Urinary bladder (tissue), 4 donors: ENCODE data around the gene SP140L. TPM values are rescaled to one million over a fixed set of nuclear protein-coding genes. Genes with fewer than 3 reads are reported as not detected.
"Not testable (repeated sequence)": the region's sequence is repeated elsewhere in the genome, so short reads cannot be mapped to it uniquely, and the experiment has no call there.

Source experiments
- DNase-seq: peaks from one replicate; pipeline ENCODE4 v3.0.0-alpha.2; 2015; ENCODE audit errors: extremely low spot score
- H3K27ac ChIP-seq: one replicate; pipeline ENCODE4 v1.5.1; 2013; ENCODE audit warnings: low read depth, mild to moderate bottlenecking, moderate library complexity
- H3K36me3 ChIP-seq: one replicate; pipeline ENCODE4 v1.6.1; 2013; ENCODE audit warnings: mild to moderate bottlenecking, moderate library complexity; ENCODE audit not compliant: insufficient read depth
- H3K4me1 ChIP-seq: one replicate; pipeline ENCODE4 v1.6.1; 2013; ENCODE audit warnings: mild to moderate bottlenecking, moderate library complexity; ENCODE audit not compliant: insufficient read depth
- H3K4me3 ChIP-seq: one replicate; pipeline ENCODE4 v1.5.1; 2013; ENCODE audit warnings: low read depth, low read length
- WGBS: extraction: QIAGEN DNeasy Blood & Tissue Kit; methylation state at CpG from one replicate; pipeline ENCODE4 v1.1.7; 2013; 5-methylcytosine and 5-hydroxymethylcytosine counted together
- polyA plus RNA-seq: library from polyadenylated mRNA; stranded (reverse); fragments of 200-250 nt; gene quantifications from one replicate; pipeline ENCODE4 v1.2.3, GENCODE V29; 2013
- total RNA-seq: library from RNA; depleted of rRNA; stranded (reverse); fragments of >200 nt; gene quantifications from one replicate; pipeline ENCODE4 v1.2.3, GENCODE V29; 2014
- donor health status: healthy with polysubstance abuse.
- donor health status: healthy.

The SP140L gene
- total and polyA plus RNA-seq, 2 donors, result 10.4 to 16.8 TPM

DNA sequence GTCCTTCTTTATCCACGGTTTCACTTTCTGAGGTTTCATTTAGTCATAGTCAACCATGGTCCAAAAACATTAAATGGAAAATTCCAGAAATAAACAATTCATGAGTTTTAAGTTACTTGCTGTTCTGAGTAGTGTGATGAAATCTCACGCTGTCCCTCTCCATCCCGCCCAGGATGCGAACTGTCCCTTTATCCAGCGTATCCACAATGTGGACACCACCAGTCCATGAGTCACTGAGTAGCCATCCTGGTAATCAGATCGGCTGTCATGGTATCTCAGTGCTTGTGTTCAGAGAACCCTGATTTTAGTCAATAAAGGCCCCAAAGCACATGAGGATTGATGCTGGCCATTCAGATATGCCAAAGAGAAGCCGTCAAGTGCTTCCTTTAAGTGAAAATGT lies 3.7 kb downstream of the SP140L start:
- 86% methylated on average over 7 of the region's 7 CpGs for WGBS
- no peak for DNase-seq
- Histone ChIP-seq H3K4me3 (no peak overlapping the region), H3K36me3 (peaks cover 6% of the 10 kb centered on the region), H3K27ac (no peak overlapping the region), H3K4me1 (no peaks in the 10 kb centered on the region)

DNA sequence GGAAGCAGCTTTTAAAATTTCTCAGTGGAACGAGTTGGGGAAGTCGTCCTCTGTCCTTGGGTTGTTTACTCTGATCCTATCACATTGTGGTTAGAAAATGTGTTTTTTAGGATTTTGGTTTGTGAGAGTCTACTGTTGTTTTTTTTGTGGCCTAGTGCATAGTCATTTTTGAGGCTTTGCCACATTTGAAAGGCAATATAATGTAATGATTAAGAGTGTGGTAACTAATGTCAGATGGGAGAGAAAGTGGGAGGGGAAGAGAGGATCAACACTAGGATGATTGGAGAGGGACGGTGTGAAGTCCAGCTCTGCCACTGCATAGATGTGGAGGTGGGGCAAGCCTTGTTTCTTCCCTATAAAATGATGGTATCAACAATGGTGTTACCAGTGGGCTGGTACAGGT lies 8.5 kb downstream of the SP140L start:
- H3K4me1 ChIP-seq, result no peaks in the 10 kb centered on the region
- whole genome bisulfite sequencing, result 48% methylated on average over 3 of the region's 3 CpGs
- peak overlapping the region; percentile 32 for H3K27ac ChIP-seq
- H3K36me3 ChIP-seq, result peaks cover 11% of the 10 kb centered on the region
- no peak overlapping the region for H3K4me3 ChIP-seq
- no peak for DNase-seq

DNA sequence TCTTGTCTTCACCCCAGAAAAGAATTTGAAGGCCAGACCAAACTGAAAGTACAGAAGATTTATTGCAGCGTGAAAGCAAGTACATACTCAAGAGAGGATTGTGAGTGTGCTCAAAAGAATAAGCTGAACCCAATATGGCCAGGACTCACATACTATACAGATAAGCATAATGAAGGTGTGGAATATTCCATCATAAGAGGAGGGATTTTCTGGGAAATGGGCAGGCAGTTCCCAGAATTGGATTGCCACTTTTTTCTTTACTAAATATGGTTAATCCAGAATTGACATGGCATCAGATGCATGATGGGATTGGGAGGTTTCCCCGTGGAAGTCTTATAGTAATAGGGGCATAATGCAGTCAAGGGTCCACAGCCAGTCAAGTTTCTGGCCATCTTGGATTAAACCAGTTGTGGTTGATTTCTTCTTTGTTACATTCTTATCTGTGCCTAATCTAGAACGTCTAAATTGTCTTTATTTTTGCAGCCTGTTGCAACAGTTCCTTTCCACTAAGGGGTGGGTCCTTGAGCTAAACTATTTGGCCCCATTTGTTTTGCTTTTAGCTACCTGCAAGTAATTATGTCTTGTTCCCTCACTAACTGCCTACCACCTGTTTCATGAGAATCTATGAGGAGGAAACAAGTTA lies 9.0 kb downstream of the SP140L start:
- 80% methylated on average over 3 of the region's 3 CpGs for WGBS
- DNase-seq, result no peak
- Histone ChIP-seq H3K4me1 (no peaks in the 10 kb centered on the region), H3K36me3 (peaks cover 11% of the 10 kb centered on the region), H3K27ac (no peak overlapping the region), H3K4me3 (no peak overlapping the region)

DNA sequence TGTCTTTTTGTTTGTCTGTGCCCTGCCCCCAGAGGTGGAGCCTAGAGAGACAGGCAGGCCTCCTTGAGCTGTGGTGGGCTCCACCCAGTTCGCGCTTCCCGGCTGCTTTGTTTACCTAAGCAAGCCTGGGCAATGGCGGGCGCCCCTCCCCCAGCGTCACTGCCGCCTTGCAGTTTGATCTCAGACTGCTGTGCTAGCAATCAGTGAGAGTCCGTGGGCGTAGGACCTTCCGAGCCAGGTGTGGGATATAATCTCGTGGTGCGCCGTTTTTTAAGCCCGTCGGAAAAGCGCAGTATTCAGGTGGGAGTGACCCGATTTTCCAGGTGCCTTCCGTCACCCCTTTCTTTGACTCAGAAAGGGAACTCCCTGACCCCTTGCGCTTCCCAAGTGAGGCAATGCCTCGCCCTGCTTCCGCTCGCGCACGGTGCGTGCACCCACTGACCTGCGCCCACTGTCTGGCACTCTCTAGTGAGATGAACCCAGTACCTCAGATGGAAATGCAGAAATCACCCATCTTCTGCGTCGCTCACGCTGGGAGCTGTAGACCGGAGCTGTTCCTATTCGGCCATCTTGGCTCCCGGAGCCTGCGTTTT lies 15.0 kb downstream of the SP140L start:
- DNase-seq, H3K4me3 ChIP-seq, H3K36me3 ChIP-seq, H3K27ac ChIP-seq, H3K4me1 ChIP-seq: not testable (repeated sequence)
- WGBS, result 88% methylated on average over 33 of the region's 33 CpGs

DNA sequence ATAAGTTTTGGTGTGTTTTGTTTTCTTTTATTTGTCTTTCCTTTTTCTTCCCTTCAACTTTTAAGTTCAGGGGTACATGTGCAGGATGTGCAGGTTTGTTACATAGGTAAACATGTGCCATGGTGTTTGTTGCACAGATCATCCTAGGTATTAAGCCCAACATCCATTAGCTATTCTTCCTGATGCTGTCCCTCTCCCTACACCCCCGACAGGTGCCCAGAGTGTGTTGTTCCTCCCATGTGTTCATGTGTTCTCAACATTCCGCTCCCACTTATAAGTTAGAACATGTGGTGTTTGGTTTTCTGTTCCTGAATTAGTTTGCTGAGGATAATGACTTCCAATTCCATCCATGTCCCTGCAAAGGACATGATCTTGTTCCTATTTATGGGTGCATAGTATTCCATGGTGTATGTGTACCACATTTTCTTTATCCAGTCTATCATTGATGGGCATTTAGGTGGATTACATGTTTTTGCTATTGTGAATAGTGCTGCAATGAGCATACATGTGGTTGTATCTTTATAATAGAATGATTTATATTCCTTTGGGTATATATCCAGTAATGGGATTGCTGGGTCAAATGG lies 16.1 kb downstream of the SP140L start:
- 92% methylated on average over 2 of the region's 2 CpGs for WGBS
- H3K4me3 ChIP-seq, H3K4me1 ChIP-seq, H3K27ac ChIP-seq, H3K36me3 ChIP-seq, DNase-seq: not testable (repeated sequence)

DNA sequence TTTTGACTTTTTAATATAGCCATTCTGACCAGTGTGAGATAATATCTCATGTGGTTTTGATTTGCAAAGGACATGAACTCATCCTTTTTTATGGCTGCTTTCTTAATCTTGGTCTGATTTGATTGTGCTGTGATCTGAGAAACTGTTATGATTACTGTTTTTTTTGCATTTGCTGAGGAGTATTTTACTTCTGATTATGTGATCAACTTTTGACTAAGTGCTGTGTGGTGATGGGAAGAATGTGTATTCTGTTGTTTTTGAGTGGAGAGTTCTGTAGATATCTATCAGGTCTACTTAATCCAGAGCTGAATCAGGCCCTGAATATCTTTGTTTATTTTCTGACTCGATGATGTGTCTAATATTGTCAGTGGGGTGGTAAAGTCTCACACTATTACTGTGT lies 16.8 kb downstream of the SP140L start:
- no peak for DNase-seq
- no peak overlapping the region for H3K27ac ChIP-seq
- no peaks in the 10 kb centered on the region for H3K4me1 ChIP-seq
- H3K36me3 ChIP-seq, result peaks cover under 1% of the 10 kb centered on the region
- 69% methylated on average over 1 of the region's 1 CpG for WGBS
- no peak overlapping the region for H3K4me3 ChIP-seq

DNA sequence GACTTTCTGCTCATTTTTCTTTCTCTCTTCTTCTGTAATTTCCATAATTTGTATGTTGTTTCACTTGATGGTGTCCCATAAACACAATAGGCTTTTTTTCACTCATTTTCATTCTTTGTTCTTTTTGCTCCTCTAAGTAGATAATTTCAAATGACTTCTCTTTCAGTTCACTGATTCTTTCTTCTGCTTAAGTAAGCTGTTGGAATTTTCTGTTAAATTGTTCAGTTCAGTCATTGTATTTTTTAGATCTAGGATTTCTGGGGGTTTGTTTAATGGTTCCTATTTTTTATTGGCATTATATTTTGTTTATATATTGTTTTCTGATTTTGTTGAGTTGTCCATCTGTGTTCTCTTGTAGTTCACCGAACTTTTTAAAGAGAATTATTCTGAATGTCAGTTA lies 19.5 kb downstream of the SP140L start:
- Histone ChIP-seq H3K4me1 (no peaks in the 10 kb centered on the region), H3K27ac (no peak overlapping the region), H3K36me3 (peaks cover 2% of the 10 kb centered on the region), H3K4me3 (no peak overlapping the region)
- no peak for DNase-seq
- WGBS, result 95% methylated on average over 1 of the region's 1 CpG

DNA sequence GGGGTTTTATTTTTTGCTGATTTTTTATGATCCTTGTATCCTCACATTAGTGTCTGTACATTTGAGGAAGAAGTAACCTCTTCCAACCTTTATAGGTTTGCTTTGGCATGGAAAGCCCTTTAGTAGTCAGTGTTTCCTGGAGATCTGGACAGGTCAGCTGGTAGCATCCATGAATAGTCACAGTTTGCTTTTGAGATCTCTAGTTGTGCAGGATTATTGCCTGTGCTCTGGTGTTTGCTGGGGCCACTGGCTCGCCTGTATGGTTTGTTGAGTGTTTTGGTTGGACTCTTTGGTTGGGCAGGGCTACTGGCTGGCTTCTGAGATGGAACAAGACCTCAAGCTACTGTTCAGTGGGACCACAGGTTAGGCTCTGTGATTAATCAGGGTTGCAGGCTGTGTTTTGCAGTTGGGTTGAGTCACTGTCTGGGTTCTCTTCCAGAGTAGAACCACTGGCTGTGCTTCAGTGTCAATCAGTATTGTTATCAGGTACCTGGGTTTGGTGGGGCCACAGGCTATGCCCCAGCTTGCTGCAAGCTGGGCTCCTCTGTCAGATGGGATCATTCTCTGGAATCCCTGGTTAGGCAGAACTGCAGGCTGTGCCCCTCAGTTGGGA lies 20.0 kb downstream of the SP140L start:
- no peaks in the 10 kb centered on the region for H3K4me1 ChIP-seq
- H3K4me3 ChIP-seq, result no peak overlapping the region
- peaks cover 2% of the 10 kb centered on the region for H3K36me3 ChIP-seq
- no peak for DNase-seq
- WGBS, result 63% methylated on average over 1 of the region's 1 CpG
- no peak overlapping the region for H3K27ac ChIP-seq

DNA sequence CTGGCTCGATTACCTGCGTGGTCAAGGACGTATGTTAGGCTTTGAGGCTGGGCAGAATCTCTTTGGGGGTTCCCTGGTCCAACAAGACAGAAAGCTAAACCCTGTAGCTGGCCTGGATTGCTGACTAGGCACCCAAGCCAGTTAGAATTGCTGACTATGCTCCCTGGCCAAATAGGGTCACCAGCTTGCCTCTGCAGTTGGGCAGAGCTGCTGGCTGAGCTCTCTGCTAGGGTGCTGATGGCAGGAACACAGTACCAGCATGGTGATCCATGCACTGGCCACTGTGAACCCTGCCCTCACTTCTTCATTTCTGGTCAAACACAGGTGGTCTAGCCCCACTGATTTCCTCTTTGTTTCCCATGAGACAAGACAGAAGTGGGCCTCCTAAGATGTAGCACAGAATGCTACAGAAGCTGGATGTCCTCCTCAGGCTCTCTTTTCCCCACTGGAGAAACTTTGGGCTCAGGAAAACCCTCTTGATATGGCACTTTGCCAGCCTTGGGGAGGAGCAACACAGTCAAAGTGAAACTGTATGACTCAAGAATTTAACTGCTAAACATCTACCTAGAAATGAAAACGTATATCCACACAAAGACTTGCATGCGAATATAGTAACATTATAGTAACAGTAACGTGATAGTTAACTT lies 20.8 kb downstream of the SP140L start:
- Histone ChIP-seq H3K36me3 (peaks cover 2% of the 10 kb centered on the region), H3K4me1 (no peaks in the 10 kb centered on the region), H3K4me3 (no peak overlapping the region), H3K27ac (no peak overlapping the region)
- DNase-seq, result no peak
- 81% methylated on average over 6 of the region's 6 CpGs for WGBS

DNA sequence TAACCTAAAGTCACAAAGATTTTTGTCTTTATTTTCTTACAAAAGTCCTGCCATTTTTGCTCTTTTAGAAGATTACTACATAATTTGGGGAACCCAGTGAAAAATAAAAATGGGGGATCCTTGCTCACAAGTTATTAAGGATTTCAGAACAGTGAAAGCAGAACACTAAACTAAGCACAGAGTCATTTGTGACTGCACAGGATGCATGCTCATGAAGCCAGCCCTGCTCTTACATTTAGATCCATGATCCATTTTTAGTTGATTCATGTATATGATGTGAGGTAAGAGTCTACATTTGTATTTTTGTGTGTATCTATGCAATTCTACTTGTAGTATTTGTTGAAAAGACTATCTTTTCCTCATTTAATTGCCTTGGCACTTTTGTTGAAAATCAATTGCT lies 21.8 kb downstream of the SP140L start:
- Histone ChIP-seq H3K36me3 (peaks cover 2% of the 10 kb centered on the region), H3K4me3 (no peak overlapping the region), H3K4me1 (no peaks in the 10 kb centered on the region), H3K27ac (no peak overlapping the region)
- no peak for DNase-seq

DNA sequence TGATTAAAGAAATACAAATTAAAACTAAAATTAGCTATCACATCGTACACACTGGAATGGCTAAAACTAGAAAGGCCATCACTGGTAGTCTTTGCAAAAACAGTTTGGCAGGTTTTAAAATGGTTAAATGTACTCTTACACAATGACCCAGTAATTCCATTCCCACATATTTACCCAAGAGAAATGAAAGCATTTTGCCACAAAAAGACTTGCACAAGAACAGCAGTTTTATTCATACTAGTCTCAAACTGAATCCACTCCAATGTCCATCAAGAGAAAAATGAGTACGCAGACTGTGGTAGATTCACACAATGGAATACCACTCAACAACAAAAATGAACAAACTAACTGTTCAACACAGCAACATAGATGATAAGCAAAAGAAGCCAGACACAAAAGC lies 29.1 kb downstream of the SP140L start:
- H3K27ac ChIP-seq, result no peak overlapping the region
- WGBS, result 87% methylated on average over 2 of the region's 2 CpGs
- no peaks in the 10 kb centered on the region for H3K36me3 ChIP-seq
- DNase-seq, result no peak
- H3K4me3 ChIP-seq, result no peak overlapping the region
- no peaks in the 10 kb centered on the region for H3K4me1 ChIP-seq

DNA sequence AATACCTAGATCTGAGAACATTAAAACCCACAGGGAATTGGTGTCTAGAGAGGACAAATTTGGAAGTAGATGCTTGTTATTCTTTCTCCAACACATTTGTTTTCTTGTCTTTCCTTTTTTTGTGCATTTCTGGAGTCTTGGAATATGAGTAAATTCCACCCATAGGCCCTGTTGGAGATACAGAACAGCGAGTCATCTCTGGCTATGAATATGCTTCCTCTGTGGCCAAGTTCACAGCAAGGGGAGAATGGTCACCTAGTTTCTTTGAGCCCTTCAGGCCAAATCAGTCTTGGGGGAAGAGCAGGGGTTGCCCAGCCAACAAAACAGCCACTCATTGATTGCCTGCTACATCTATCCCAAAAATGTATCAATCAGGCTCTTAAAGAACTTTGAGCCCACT lies 31.3 kb downstream of the SP140L start:
- 85% methylated on average over 1 of the region's 1 CpG for WGBS
- Histone ChIP-seq H3K36me3 (no peaks in the 10 kb centered on the region), H3K4me3 (no peak overlapping the region), H3K27ac (no peak overlapping the region), H3K4me1 (no peaks in the 10 kb centered on the region)
- DNase-seq, result no peak

DNA sequence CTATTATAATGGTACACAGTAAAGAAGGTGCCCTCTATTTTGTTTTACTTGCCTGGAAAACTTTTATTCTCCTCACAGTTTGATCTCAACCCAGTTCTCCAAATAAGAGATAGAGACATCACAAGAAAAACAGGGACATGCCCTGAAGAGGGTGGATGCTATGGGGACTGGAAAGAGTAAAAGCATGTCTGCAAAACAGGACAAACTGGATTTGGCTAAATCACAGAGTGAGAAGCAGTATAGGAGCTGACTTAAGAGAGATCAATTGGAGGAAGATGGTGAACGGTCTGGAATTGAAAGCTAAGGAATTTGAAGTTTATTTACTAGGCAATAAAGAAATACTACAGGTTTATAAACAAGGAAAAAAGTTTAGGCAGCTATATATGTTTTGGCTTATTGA lies 33.0 kb downstream of the SP140L start:
- Histone ChIP-seq H3K36me3 (no peaks in the 10 kb centered on the region), H3K4me3 (no peak overlapping the region), H3K4me1 (no peaks in the 10 kb centered on the region), H3K27ac (no peak overlapping the region)
- 39% methylated on average over 1 of the region's 1 CpG for WGBS
- no peak for DNase-seq
